CD14-positive monocyte (primary cell): ENCODE data around the gene DGCR8. TPM values are rescaled to one million over a fixed set of nuclear protein-coding genes. Genes with fewer than 3 reads are reported as not detected.

Experiments
- DNase-seq, 3 donors: peaks; one replicate each; pipeline ENCODE4 v3.0.0-alpha.2; 2011 to 2022
- H2AFZ ChIP-seq: 2 replicates; pipeline ENCODE4 v1.6.0; 2012; ENCODE audit warnings: mild to moderate bottlenecking, low read depth, low read length, inconsistent platforms; ENCODE audit not compliant: insufficient read depth, poor library complexity, severe bottlenecking
- H3K27ac ChIP-seq, 2 donors: 1 replicate in 1 of 2; 2 replicates in 1 of 2; pipeline ENCODE4 v1.5.1; 2012 to 2013; ENCODE audit warnings: low read length in 2 of 2, control low read depth in 1 of 2, inconsistent platforms in 1 of 2, low read depth in 1 of 2, mild to moderate bottlenecking in 1 of 2
- H3K27me3 ChIP-seq, 2 donors: one replicate each; pipeline versions ENCODE4 v1.6.0 to v1.6.1; 2011 to 2013; ENCODE audit warnings: low read length in 2 of 2; ENCODE audit not compliant: control insufficient read depth in 2 of 2, insufficient read depth in 2 of 2
- H3K36me3 ChIP-seq, 2 donors: replicated peaks in 1 of 2; 1 replicate in 1 of 2; 2 replicates in 1 of 2; pipeline versions ENCODE4 v1.5.1 to v1.6.1; 2012 to 2013; ENCODE audit warnings: low read length in 2 of 2, control low read depth in 1 of 2, inconsistent platforms in 1 of 2, mild to moderate bottlenecking in 1 of 2; ENCODE audit not compliant: insufficient read depth in 2 of 2, control insufficient read depth in 1 of 2
- H3K4me1 ChIP-seq, 2 donors: 1 replicate in 1 of 2; 2 replicates in 1 of 2; pipeline versions ENCODE4 v1.5.1 to v1.6.1; 2012 to 2013; ENCODE audit warnings: low read length in 2 of 2, control low read depth in 1 of 2, inconsistent platforms in 1 of 2, mild to moderate bottlenecking in 1 of 2, moderate library complexity in 1 of 2; ENCODE audit not compliant: insufficient read depth in 2 of 2, control insufficient read depth in 1 of 2
- H3K4me2 ChIP-seq: replicated peaks from 2 replicates; pipeline ENCODE3; 2012; ENCODE audit warnings: low read length, moderate library complexity, mild to moderate bottlenecking; ENCODE audit not compliant: poor library complexity, severe bottlenecking; ENCODE audit errors: extremely low read depth
- H3K4me3 ChIP-seq, 3 experiments: fragments of 200-600 bp in 1 of 3; sonication (generic) in 1 of 3; replicated peaks in 1 of 3; 1 replicate in 2 of 3; 2 replicates in 1 of 3; pipeline ENCODE4 v1.5.1; 2011 to 2013; ENCODE audit warnings: low read length in 3 of 3, mild to moderate bottlenecking in 3 of 3, control low read depth in 2 of 3, low read depth in 2 of 3, inconsistent platforms in 1 of 3, moderate library complexity in 1 of 3
- H3K79me2 ChIP-seq: 2 replicates; pipeline ENCODE4 v1.6.0; 2012; ENCODE audit warnings: mild to moderate bottlenecking, control low read depth, inconsistent platforms, low read length, moderate library complexity; ENCODE audit not compliant: insufficient read depth
- H3K9ac ChIP-seq: 2 replicates; pipeline ENCODE4 v1.6.0; 2017; ENCODE audit warnings: low read length, mild to moderate bottlenecking; ENCODE audit not compliant: insufficient read depth, poor library complexity, severe bottlenecking
- H3K9me3 ChIP-seq, 2 donors: replicated peaks in 1 of 2; 1 replicate in 1 of 2; 2 replicates in 1 of 2; pipeline versions ENCODE4 v1.5.1 to v1.6.1; 2012 to 2013; ENCODE audit warnings: low read length in 2 of 2, control low read depth in 1 of 2; ENCODE audit not compliant: control insufficient read depth in 1 of 2, insufficient read depth in 1 of 2
- H4K20me1 ChIP-seq: 2 replicates; pipeline ENCODE4 v1.6.0; 2012; ENCODE audit warnings: mild to moderate bottlenecking, low read length, control low read depth, moderate library complexity; ENCODE audit not compliant: insufficient read depth
- H3K27ac Mint-ChIP-seq, 7 donors: one replicate each; pipeline ENCODE4 v1.8.0; 2020; ENCODE audit warnings: mild to moderate bottlenecking in 7 of 7, mixed read lengths in 7 of 7, moderate library complexity in 6 of 7, inconsistent platforms in 2 of 7
- H3K27me3 Mint-ChIP-seq, 3 donors: one replicate each; pipeline ENCODE4 v1.8.0; 2021 to 2022; ENCODE audit warnings: low read depth in 3 of 3, mild to moderate bottlenecking in 3 of 3, mixed read lengths in 3 of 3, moderate library complexity in 3 of 3, inconsistent platforms in 1 of 3
- H3K36me3 Mint-ChIP-seq, 2 donors: one replicate each; pipeline ENCODE4 v1.8.0; 2020; ENCODE audit warnings: mixed read lengths in 2 of 2, inconsistent platforms in 1 of 2, mild to moderate bottlenecking in 1 of 2
- H3K4me1 Mint-ChIP-seq: one replicate; pipeline ENCODE4 v1.8.0; 2020; ENCODE audit warnings: mild to moderate bottlenecking, mixed read lengths
- H3K4me3 Mint-ChIP-seq, 2 donors: one replicate each; pipeline ENCODE4 v1.8.0; 2020; ENCODE audit warnings: mild to moderate bottlenecking in 2 of 2, mixed read lengths in 2 of 2, moderate library complexity in 1 of 2
- H3K9me3 Mint-ChIP-seq, 7 donors: one replicate each; pipeline ENCODE4 v1.8.0; 2020 to 2022; ENCODE audit warnings: mixed read lengths in 7 of 7, mild to moderate bottlenecking in 6 of 7, moderate library complexity in 6 of 7, inconsistent platforms in 2 of 7
- CTCF ChIP-seq: fragments of 200-600 bp; IDR thresholded peaks from one replicate; pipeline ENCODE4 v1.8.0; 2022; ENCODE audit warnings: antibody characterized with exemption, mild to moderate bottlenecking
- WGBS: methylation state at CpG from one replicate; pipeline ENCODE4 v1.1.5; 2013; ENCODE audit warnings: missing lambda C conversion rate; ENCODE audit not compliant: insufficient coverage; 5-methylcytosine and 5-hydroxymethylcytosine counted together
- intact Hi-C, 2 donors: fragments of 100-400 bp; cut with micrococcal nuclease; formaldehyde crosslinking; loops; one replicate each; pipeline versions ENCODE4 v1.15.0 to v1.15.1; 2023
- polyA plus RNA-seq, 3 donors: library from polyadenylated mRNA; depleted of rRNA in 1 of 3; unstranded in 2 of 3; stranded (reverse) in 1 of 3; fragments of 300-500 nt in 2 of 3; fragments of >200 nt in 1 of 3; fragmentation: Illumina TruSeq in 2 of 3; gene quantifications; 1 replicate in 2 of 3; 2 replicates in 1 of 3; pipeline ENCODE4 v1.2.3, GENCODE V29; 2012 to 2021

The DGCR8 gene
- polyA plus RNA-seq, 3 donors: 1.2 to 18.7 (median 1.4) TPM

- Mint-ChIP-seq H3K4me3 (no peak overlapping the region), H3K27ac (peak overlapping the region in 1 of 7 donors; percentile 37), H3K36me3 (peaks cover 75 to 95% of the 10 kb centered on the region in 2 donors), H3K4me1 (no peaks in the 10 kb centered on the region), H3K9me3 (peaks cover 14 to 25% (median 18%) of the 10 kb centered on the region in 7 donors), H3K27me3 (no peaks in the 10 kb centered on the region)
- Histone ChIP-seq H3K27ac (no peak overlapping the region), H4K20me1 (peaks cover 73% of the 10 kb centered on the region), H3K4me3 (no peak overlapping the region), H3K79me2 (peaks cover 7% of the 10 kb centered on the region), H2AFZ (no peak overlapping the region), H3K4me1 (no peaks in the 10 kb centered on the region), H3K9me3 (peaks cover 11 to 15% of the 10 kb centered on the region in 2 donors), H3K4me2 (no peak overlapping the region), H3K9ac (no peak overlapping the region), H3K36me3 (peaks cover 71 to 93% of the 10 kb centered on the region in 2 donors), H3K27me3 (no peaks in the 10 kb centered on the region)
- DNase-seq: no peak
- WGBS: 97% methylated on average over 16 of the region's 26 CpGs
- TF ChIP-seq CTCF: no peak
- intact Hi-C loops: no loop called here
These were observed 36.7 kb upstream of the DGCR8 start for GRCh38 chr22:20043057-20043996.

- no peak for TF ChIP-seq CTCF
- Histone ChIP-seq H3K27me3 (no peaks in the 10 kb centered on the region), H3K4me3 (no peak overlapping the region), H3K4me1 (no peaks in the 10 kb centered on the region), H3K27ac (no peak overlapping the region), H4K20me1 (peaks cover 70% of the 10 kb centered on the region), H3K4me2 (no peak overlapping the region), H3K79me2 (peaks cover 8% of the 10 kb centered on the region), H3K9me3 (peaks cover 11 to 15% of the 10 kb centered on the region in 2 donors), H2AFZ (no peak overlapping the region), H3K36me3 (peaks cover 71 to 94% of the 10 kb centered on the region in 2 donors), H3K9ac (no peak overlapping the region)
- H3K36me3 Mint-ChIP-seq: peaks cover 76 to 95% of the 10 kb centered on the region in 2 donors
- no peaks in the 10 kb centered on the region for H3K27me3 Mint-ChIP-seq
- H3K4me1 Mint-ChIP-seq: no peaks in the 10 kb centered on the region
- no peak for DNase-seq
- no peak overlapping the region for H3K4me3 Mint-ChIP-seq
- intact Hi-C loops: no loop called here
- 90% methylated on average over 6 of the region's 7 CpGs for WGBS
- H3K27ac Mint-ChIP-seq: peak overlapping the region in 1 of 7 donors; percentile 6
- H3K9me3 Mint-ChIP-seq: peaks cover 14 to 28% (median 19%) of the 10 kb centered on the region in 7 donors
These were observed 36.1 kb upstream of the DGCR8 start for GRCh38 chr22:20043997-20044342.
